Stomach (tissue), 9 donors: ENCODE results near the gene AP1M1. TPM values are rescaled to one million over a fixed set of nuclear protein-coding genes. Genes with fewer than 3 reads are reported as not detected.

Experiments used
- DNase-seq, 2 donors: peaks; one replicate each; pipeline versions ENCODE4 v3.0.0 to v3.0.0-alpha.2; 2013 to 2019
- H3K27ac ChIP-seq, 5 donors: fragments of 200-600 bp in 4 of 5; sonication (generic) in 4 of 5; one replicate each; pipeline ENCODE4 v1.5.1; 2013 to 2019; ENCODE audit warnings: mild to moderate bottlenecking in 1 of 5, moderate library complexity in 1 of 5
- H3K27me3 ChIP-seq, 3 donors: fragments of 200-600 bp; sonication (generic); one replicate each; pipeline ENCODE4 v1.5.1; 2017 to 2019; ENCODE audit warnings: mixed run types in 1 of 3
- H3K36me3 ChIP-seq, 4 donors: fragments of 200-600 bp; sonication (generic); 1 replicate in 3 of 4; 2 replicates in 1 of 4; pipeline ENCODE4 v1.5.1; 2016 to 2019
- H3K4me1 ChIP-seq, 4 donors: fragments of 200-600 bp; sonication (generic); one replicate each; pipeline ENCODE4 v1.5.1; 2016 to 2019
- H3K4me3 ChIP-seq, 4 donors: fragments of 200-600 bp; sonication (generic) in 3 of 4; one replicate each; pipeline ENCODE4 v1.5.1; 2016 to 2019; ENCODE audit warnings: mild to moderate bottlenecking in 1 of 4
- H3K9me3 ChIP-seq, 4 donors: fragments of 200-600 bp; sonication (generic); one replicate each; pipeline ENCODE4 v1.5.1; 2016 to 2019
- EP300 ChIP-seq: sonication (generic); formaldehyde crosslinking; IDR thresholded peaks from one replicate; pipeline ENCODE4 v1.6.1; 2017; ENCODE audit warnings: antibody characterized with exemption
- POLR2A ChIP-seq, 4 donors: fragments of 450-650 bp; IDR thresholded peaks; one replicate each; pipeline ENCODE4 v1.6.1; 2016; ENCODE audit warnings: antibody characterized with exemption in 4 of 4, control low read depth in 2 of 4, mild to moderate bottlenecking in 1 of 4, moderate library complexity in 1 of 4
- POLR2AphosphoS5 ChIP-seq, 3 donors: sonication (generic); formaldehyde crosslinking; IDR thresholded peaks; one replicate each; pipeline ENCODE4 v1.6.1; 2016; ENCODE audit warnings: antibody characterized with exemption in 3 of 3
- WGBS, 5 donors: extraction: QIAGEN DNeasy Blood & Tissue Kit in 3 of 5; methylation state at CpG; one replicate each; pipeline versions ENCODE4 v1.1.5 to v1.1.7; 2013 to 2018; 5-methylcytosine and 5-hydroxymethylcytosine counted together
- intact Hi-C: fragments of 100-400 bp; cut with DNase I; formaldehyde crosslinking; loops from one replicate; pipeline ENCODE4 v1.15.1; 2023; ENCODE audit warnings: low total_unique reads
- polyA plus RNA-seq, 3 donors: library from polyadenylated mRNA; stranded (reverse); fragments of 200-250 nt; gene quantifications; one replicate each; pipeline ENCODE4 v1.2.3, GENCODE V29; 2013
- total RNA-seq, 5 donors: library from RNA; depleted of rRNA; stranded (reverse); fragments of >200 nt; gene quantifications; one replicate each; pipeline versions ENCODE4 v1.1.0 to v1.2.3, GENCODE V29; 2014 to 2016
- TF ChIP-seq, protein P1 (sequence below), 7 experiments: fragments of 450-650 bp in 4 of 7; fragments of 200-600 bp in 3 of 7; sonication (generic) in 3 of 7; IDR thresholded peaks; one replicate each; pipeline ENCODE4 v1.5.1; 2016 to 2019; ENCODE audit warnings: antibody characterized with exemption in 7 of 7, control low read depth in 2 of 7, mild to moderate bottlenecking in 1 of 7
- donor health status: healthy with polysubstance abuse.
- donor health status: Bipolar disorder and iron deficiency.
- donor health status: healthy.

The AP1M1 gene
- total and polyA plus RNA-seq, 8 donors: 2.0 to 92.4 (median 28.7) TPM

GRCh38 chr19:16235811-16236652 is 38.3 kb downstream of the AP1M1 start:
- intact Hi-C loops: no loop called here
- 87 to 91% (median 88%) methylated on average over 21 of the region's 21 CpGs for whole genome bisulfite sequencing, 5 donors
- TF ChIP-seq EP300: no peak
- TF ChIP-seq, protein P1, sequence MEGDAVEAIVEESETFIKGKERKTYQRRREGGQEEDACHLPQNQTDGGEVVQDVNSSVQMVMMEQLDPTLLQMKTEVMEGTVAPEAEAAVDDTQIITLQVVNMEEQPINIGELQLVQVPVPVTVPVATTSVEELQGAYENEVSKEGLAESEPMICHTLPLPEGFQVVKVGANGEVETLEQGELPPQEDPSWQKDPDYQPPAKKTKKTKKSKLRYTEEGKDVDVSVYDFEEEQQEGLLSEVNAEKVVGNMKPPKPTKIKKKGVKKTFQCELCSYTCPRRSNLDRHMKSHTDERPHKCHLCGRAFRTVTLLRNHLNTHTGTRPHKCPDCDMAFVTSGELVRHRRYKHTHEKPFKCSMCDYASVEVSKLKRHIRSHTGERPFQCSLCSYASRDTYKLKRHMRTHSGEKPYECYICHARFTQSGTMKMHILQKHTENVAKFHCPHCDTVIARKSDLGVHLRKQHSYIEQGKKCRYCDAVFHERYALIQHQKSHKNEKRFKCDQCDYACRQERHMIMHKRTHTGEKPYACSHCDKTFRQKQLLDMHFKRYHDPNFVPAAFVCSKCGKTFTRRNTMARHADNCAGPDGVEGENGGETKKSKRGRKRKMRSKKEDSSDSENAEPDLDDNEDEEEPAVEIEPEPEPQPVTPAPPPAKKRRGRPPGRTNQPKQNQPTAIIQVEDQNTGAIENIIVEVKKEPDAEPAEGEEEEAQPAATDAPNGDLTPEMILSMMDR (IDR thresholded peaks at IDR 0.05): no peak
- no peak for TF ChIP-seq POLR2A (IDR thresholded peaks at IDR 0.05)
- no peak for TF ChIP-seq POLR2AphosphoS5 (IDR thresholded peaks at IDR 0.05)
- no peaks in the 10 kb centered on the region for H3K9me3 ChIP-seq
- DNase-seq: no peak
- H3K27ac ChIP-seq: no peak overlapping the region
- H3K4me1 ChIP-seq: peaks cover 0 to 12% (median 0%) of the 10 kb centered on the region in 4 donors
- no peak overlapping the region for H3K4me3 ChIP-seq
- no peaks in the 10 kb centered on the region for H3K27me3 ChIP-seq
- H3K36me3 ChIP-seq: peaks cover 31 to 62% (median 55%) of the 10 kb centered on the region in 4 donors

- H3K36me3 ChIP-seq: no peaks in the 10 kb centered on the region
- DNase-seq: no peak
- 26 to 37% (median 28%) methylated on average over 2 of the region's 2 CpGs for WGBS, 5 donors
- no peaks in the 10 kb centered on the region for H3K9me3 ChIP-seq
- intact Hi-C loops: no loop called here
- TF ChIP-seq POLR2A (IDR thresholded peaks at IDR 0.05) (no peak), EP300 (no peak), POLR2AphosphoS5 (IDR thresholded peaks at IDR 0.05) (no peak)
- TF ChIP-seq, protein P1 (IDR thresholded peaks at IDR 0.05): no peak
- H3K27ac ChIP-seq: no peak overlapping the region
- peaks cover 0 to 14% (median 7%) of the 10 kb centered on the region in 4 donors for H3K4me1 ChIP-seq
- no peaks in the 10 kb centered on the region for H3K27me3 ChIP-seq
- no peak overlapping the region for H3K4me3 ChIP-seq
These were observed 46.4 kb downstream of the AP1M1 start for GRCh38 chr19:16244091-16244490.

GRCh38 chr19:16247353-16248182 is 49.9 kb downstream of the AP1M1 start:
- TF ChIP-seq POLR2A (IDR thresholded peaks at IDR 0.05) (no peak), POLR2AphosphoS5 (IDR thresholded peaks at IDR 0.05) (peak in 2 of 3 donors; percentile 49 to 77), EP300 (no peak)
- TF ChIP-seq, protein P1 (IDR thresholded peaks at IDR 0.05): peak in 6 of 7 experiments; percentile 17 to 98 (median 94)
- no peaks in the 10 kb centered on the region for H3K27me3 ChIP-seq
- peak; percentile 89 to 93 for DNase-seq
- H3K9me3 ChIP-seq: no peaks in the 10 kb centered on the region
- H3K4me3 ChIP-seq: no peak overlapping the region
- intact Hi-C loops: loop anchor here (5.0 kb wide), 1 partner anchor 135 kb away; no protein-coding TSS in a partner anchor
- peaks cover 0 to 14% (median 7%) of the 10 kb centered on the region in 4 donors for H3K4me1 ChIP-seq
- no peaks in the 10 kb centered on the region for H3K36me3 ChIP-seq
- H3K27ac ChIP-seq: peak overlapping the region in 1 of 5 donors; percentile 12
- 37 to 42% (median 39%) methylated on average over 17 to 18 of the region's 18 CpGs for WGBS, 5 donors

DNA sequence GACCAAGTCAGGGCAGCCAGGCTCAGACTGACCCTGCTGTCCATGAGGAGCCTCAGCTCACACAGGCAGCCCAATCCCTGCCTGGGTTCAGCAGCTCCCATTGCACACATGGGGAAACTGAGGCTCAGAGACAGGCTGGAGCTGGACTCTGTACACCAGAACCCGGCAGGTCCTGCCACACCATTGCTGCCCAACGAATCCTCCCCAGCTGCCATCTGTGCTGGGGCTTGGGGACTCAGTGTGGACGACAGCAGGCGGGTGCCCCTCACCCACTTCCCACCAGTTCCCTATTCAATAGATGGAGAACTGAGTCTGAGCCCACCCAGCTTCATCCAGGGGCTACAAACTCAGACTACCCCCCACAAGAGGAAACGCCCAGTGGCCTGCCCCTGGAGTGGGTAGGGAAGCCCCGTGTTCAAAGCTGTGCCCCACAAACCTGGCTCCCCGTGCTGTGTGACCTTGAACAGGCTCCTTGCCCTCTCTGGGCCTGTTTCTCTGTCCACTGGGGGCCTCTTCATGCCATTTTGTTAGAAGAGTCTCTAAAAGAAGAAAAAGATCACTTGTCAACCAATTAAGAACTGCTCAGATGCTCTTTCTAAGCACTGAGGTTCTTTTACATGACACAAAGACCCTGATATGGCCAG is 50.8 kb downstream of the AP1M1 start:
- Histone ChIP-seq H3K4me1 (peaks cover 2 to 18% (median 11%) of the 10 kb centered on the region in 4 donors), H3K9me3 (no peaks in the 10 kb centered on the region), H3K4me3 (no peak overlapping the region), H3K27ac (no peak overlapping the region), H3K27me3 (no peaks in the 10 kb centered on the region), H3K36me3 (no peaks in the 10 kb centered on the region)
- WGBS, 5 donors: 73 to 91% (median 83%) methylated on average over 6 to 7 of the region's 7 CpGs
- DNase-seq: no peak
- TF ChIP-seq POLR2A (IDR thresholded peaks at IDR 0.05) (no peak), POLR2AphosphoS5 (IDR thresholded peaks at IDR 0.05) (no peak), EP300 (no peak)
- TF ChIP-seq, protein P1 (IDR thresholded peaks at IDR 0.05): no peak
- intact Hi-C loops: loop anchor here (5.0 kb wide), 1 partner anchor 134 kb away; no protein-coding TSS in a partner anchor
